ENCODE data around the gene TRPM5.

The TRPM5 gene

GRCh38 chr11:2443881-2444820 is at the start of gene TRPM5:
Gene TRPM5 (minus strand): TSS chr11:2444514. CDS start chr11:2423036, 21,478 bp downstream.
- no peak for DNase-seq (ENCODE audit: low read depth)
- H3K4me3 ChIP-seq (ENCODE audit: control insufficient read depth, low read depth, low read length) = no peak within 1 kb of the TSS
- TF ChIP-seq CTCF (IDR thresholded peaks at IDR 0.05; ENCODE audit: control insufficient read depth, insufficient read depth, low read depth, low read length, missing control alignments) = no peak

- no peak for DNase-seq (ENCODE audit: low read depth)
- H3K4me3 ChIP-seq (ENCODE audit: control insufficient read depth, low read depth, low read length) = no peak overlapping the region
- no peak for TF ChIP-seq CTCF (IDR thresholded peaks at IDR 0.05; ENCODE audit: control insufficient read depth, insufficient read depth, low read depth, low read length, missing control alignments)
Observed at GRCh38 chr11:2489083-2489482, 44.8 kb upstream of the TRPM5 start.

GRCh38 chr11:2488004-2488403 is 43.7 kb upstream of the TRPM5 start:
- DNase-seq (ENCODE audit: low read depth) = no peak
- no peak for TF ChIP-seq CTCF (IDR thresholded peaks at IDR 0.05; ENCODE audit: control insufficient read depth, insufficient read depth, low read depth, low read length, missing control alignments)
- H3K4me3 ChIP-seq (ENCODE audit: control insufficient read depth, low read depth, low read length) = no peak overlapping the region

- TF ChIP-seq CTCF (IDR thresholded peaks at IDR 0.05; ENCODE audit: control insufficient read depth, insufficient read depth, low read depth, low read length, missing control alignments) = no peak
- no peak for DNase-seq (ENCODE audit: low read depth)
- no peak overlapping the region for H3K4me3 ChIP-seq (ENCODE audit: control insufficient read depth, low read depth, low read length)
Observed at GRCh38 chr11:2484576-2485125, 40.3 kb upstream of the TRPM5 start.

GRCh38 chr11:2483426-2483825 is 39.1 kb upstream of the TRPM5 start:
- no peak for TF ChIP-seq CTCF (IDR thresholded peaks at IDR 0.05; ENCODE audit: control insufficient read depth, insufficient read depth, low read depth, low read length, missing control alignments)
- DNase-seq (ENCODE audit: low read depth) = no peak
- H3K4me3 ChIP-seq (ENCODE audit: control insufficient read depth, low read depth, low read length) = no peak overlapping the region

- no peak overlapping the region for H3K4me3 ChIP-seq (ENCODE audit: control insufficient read depth, low read depth, low read length)
- no peak for TF ChIP-seq CTCF (IDR thresholded peaks at IDR 0.05; ENCODE audit: control insufficient read depth, insufficient read depth, low read depth, low read length, missing control alignments)
- DNase-seq (ENCODE audit: low read depth) = no peak
Observed at GRCh38 chr11:2482745-2483144, 38.4 kb upstream of the TRPM5 start.
